ENCODE results near the gene NINL. TPM values are rescaled to one million over a fixed set of nuclear protein-coding genes. Genes with fewer than 3 reads are reported as not detected.
A peak's percentile ranks its signal among the peaks of the same experiment; 100 is the strongest.

Gene NINL
- total RNA-seq, 4 donors from 2014 or later = 18.3 to 37.8 (median 23.5) TPM

- H3K27me3 ChIP-seq = no peaks in the 10 kb centered on the region
- peak overlapping the region; percentile 88 to 93 (median 89) for H3K27ac ChIP-seq
- H3K4me1 ChIP-seq = peaks cover 18 to 29% of the 10 kb centered on the region in 2 donors
- no peaks in the 10 kb centered on the region for H3K9me3 ChIP-seq
- no peak for DNase-seq
- intact Hi-C loops (cut with DNase I) = no loop called here
- peak overlapping the region; percentile 55 to 94 (median 81) for H3K4me3 ChIP-seq (replicated peaks in 1 of 3)
- TF ChIP-seq CTCF (IDR thresholded peaks at IDR 0.05) = no peak
- TF ChIP-seq POLR2A (IDR thresholded peaks at IDR 0.05) = no peak
- 40 to 45% methylated on average over 15 to 17 of the region's 17 CpGs for WGBS, 2 donors
- no peaks in the 10 kb centered on the region for H3K36me3 ChIP-seq
These were observed 39.2 kb upstream of the NINL start for GRCh38 chr20:25624500-25624939.

- no peaks in the 10 kb centered on the region for H3K36me3 ChIP-seq
- peak within 1 kb of the TSS; percentile 55 to 94 (median 81) for H3K4me3 ChIP-seq (replicated peaks in 1 of 3)
- TF ChIP-seq CTCF (IDR thresholded peaks at IDR 0.05) (no peak), POLR2A (IDR thresholded peaks at IDR 0.05) (peak in 1 of 2 donors; percentile 82)
- peaks cover 18 to 29% of the 10 kb centered on the region in 2 donors for H3K4me1 ChIP-seq
- H3K27me3 ChIP-seq = no peaks in the 10 kb centered on the region
- 0 to 2% methylated on average over 12 to 17 of the region's 81 CpGs for WGBS, 2 donors
- peak; percentile 97 to 98 for DNase-seq
- no peaks in the 10 kb centered on the region for H3K9me3 ChIP-seq
- intact Hi-C loops (cut with DNase I) = no loop called here
- H3K27ac ChIP-seq = peak within 1 kb of the TSS; percentile 88 to 93 (median 89)
These were observed 38.6 kb upstream of the NINL start, which contains the start of gene NANP for GRCh38 chr20:25623736-25624499. TSS of gene NANP (minus strand) at chr20:25624014. CDS start at chr20:25623948, 66 bp downstream.

GRCh38 chr20:25623225-25623735 is 37.9 kb upstream of the NINL start:
- no peaks in the 10 kb centered on the region for H3K36me3 ChIP-seq
- H3K4me3 ChIP-seq (replicated peaks in 1 of 3) = peak overlapping the region; percentile 55 to 94 (median 81)
- TF ChIP-seq POLR2A (IDR thresholded peaks at IDR 0.05) = no peak
- H3K27me3 ChIP-seq = no peaks in the 10 kb centered on the region
- peaks cover 18 to 29% of the 10 kb centered on the region in 2 donors for H3K4me1 ChIP-seq
- H3K27ac ChIP-seq = peak overlapping the region; percentile 88 to 93 (median 89)
- no peaks in the 10 kb centered on the region for H3K9me3 ChIP-seq
- DNase-seq = peak; percentile 58 to 62
- WGBS, 2 donors = 0 to 2% methylated on average over 9 to 22 of the region's 45 CpGs
- intact Hi-C loops (cut with DNase I) = no loop called here

- Histone ChIP-seq H3K4me3 (replicated peaks in 1 of 3) (peak overlapping the region; percentile 55 to 94 (median 81)), H3K9me3 (no peaks in the 10 kb centered on the region), H3K27ac (peak overlapping the region in 2 of 3 donors; percentile 88 to 89), H3K4me1 (peaks cover 18 to 29% of the 10 kb centered on the region in 2 donors), H3K27me3 (no peaks in the 10 kb centered on the region), H3K36me3 (no peaks in the 10 kb centered on the region)
- TF ChIP-seq CTCF (IDR thresholded peaks at IDR 0.05) (no peak), POLR2A (IDR thresholded peaks at IDR 0.05) (no peak)
- 42 to 44% methylated on average over 17 of the region's 17 CpGs for WGBS, 2 donors
- intact Hi-C loops (cut with DNase I) = no loop called here
- DNase-seq = no peak
These were observed 37.3 kb upstream of the NINL start for GRCh38 chr20:25622450-25623224.

- TF ChIP-seq CTCF (IDR thresholded peaks at IDR 0.05) (no peak), POLR2A (IDR thresholded peaks at IDR 0.05) (no peak)
- Histone ChIP-seq H3K27ac (peak overlapping the region in 1 of 3 donors; percentile 88), H3K27me3 (no peaks in the 10 kb centered on the region), H3K4me1 (peaks cover 18 to 29% of the 10 kb centered on the region in 2 donors), H3K9me3 (no peaks in the 10 kb centered on the region), H3K4me3 (replicated peaks in 1 of 3) (no peak overlapping the region), H3K36me3 (no peaks in the 10 kb centered on the region)
- intact Hi-C loops (cut with DNase I) = no loop called here
- DNase-seq = no peak
- 91 to 94% methylated on average over 6 of the region's 6 CpGs for WGBS, 2 donors
These were observed 36.7 kb upstream of the NINL start for GRCh38 chr20:25622049-25622448.
